Trophoblast cell (in vitro differentiated cells and primary cell): ENCODE data around the gene SSBP3.
A peak's percentile ranks its signal among the peaks of the same experiment; 100 is the strongest.

Source experiments
- DNase-seq, 2 donors: peaks; one replicate each; pipeline ENCODE4 v3.0.0-alpha.2; 2016
- H2AFZ ChIP-seq: 2 replicates; pipeline ENCODE4 v1.6.1; 2013; ENCODE audit warnings: low read length, moderate library complexity, mild to moderate bottlenecking; ENCODE audit not compliant: insufficient read depth, poor library complexity
- H2AK5ac ChIP-seq: 2 replicates; pipeline ENCODE4 v1.6.1; 2013; ENCODE audit warnings: mild to moderate bottlenecking, low read length
- H2BK120ac ChIP-seq: 2 replicates; pipeline ENCODE4 v1.6.1; 2013; ENCODE audit warnings: low read length, mild to moderate bottlenecking, moderate library complexity; ENCODE audit not compliant: insufficient read depth, poor library complexity
- H2BK12ac ChIP-seq: 2 replicates; pipeline ENCODE4 v1.6.1; 2013; ENCODE audit warnings: mild to moderate bottlenecking, low read length, moderate library complexity
- H2BK5ac ChIP-seq: 2 replicates; pipeline ENCODE4 v1.6.1; 2013; ENCODE audit warnings: low read length, low read depth, moderate library complexity, mild to moderate bottlenecking; ENCODE audit not compliant: poor library complexity
- H3K14ac ChIP-seq: 2 replicates; pipeline ENCODE4 v1.6.1; 2013; ENCODE audit warnings: mild to moderate bottlenecking, low read length
- H3K18ac ChIP-seq: 2 replicates; pipeline ENCODE4 v1.6.1; 2013; ENCODE audit warnings: mild to moderate bottlenecking, low read length
- H3K23ac ChIP-seq: 2 replicates; pipeline ENCODE4 v1.6.1; 2013; ENCODE audit warnings: low read length
- H3K27ac ChIP-seq: 2 replicates; pipeline ENCODE4 v1.5.1; 2013; ENCODE audit warnings: low read depth, mild to moderate bottlenecking, inconsistent platforms, low read length, moderate library complexity
- H3K27me3 ChIP-seq: 2 replicates; pipeline ENCODE4 v1.6.1; 2013; ENCODE audit warnings: inconsistent platforms, mild to moderate bottlenecking, low read length, moderate library complexity; ENCODE audit not compliant: insufficient read depth
- H3K36me3 ChIP-seq, 2 experiments: 1 replicate in 1 of 2; 2 replicates in 1 of 2; pipeline ENCODE4 v1.6.1; 2013; ENCODE audit warnings: low read length in 2 of 2, mild to moderate bottlenecking in 2 of 2, moderate library complexity in 1 of 2; ENCODE audit not compliant: insufficient read depth in 2 of 2, control insufficient read depth in 1 of 2
- H3K4ac ChIP-seq: 2 replicates; pipeline ENCODE4 v1.6.1; 2013; ENCODE audit warnings: low read depth, mild to moderate bottlenecking, low read length, moderate library complexity
- H3K4me1 ChIP-seq, 2 experiments: 1 replicate in 1 of 2; 2 replicates in 1 of 2; pipeline ENCODE4 v1.6.1; 2013; ENCODE audit warnings: low read length in 2 of 2, mild to moderate bottlenecking in 2 of 2, moderate library complexity in 1 of 2; ENCODE audit not compliant: insufficient read depth in 2 of 2, control insufficient read depth in 1 of 2
- H3K4me2 ChIP-seq: 2 replicates; pipeline ENCODE4 v1.6.1; 2013; ENCODE audit warnings: inconsistent platforms, mild to moderate bottlenecking, low read length, moderate library complexity
- H3K4me3 ChIP-seq: 2 replicates; pipeline ENCODE4 v1.5.1; 2013; ENCODE audit warnings: mild to moderate bottlenecking, low read depth, low read length, inconsistent platforms
- H3K79me1 ChIP-seq: one replicate; pipeline ENCODE4 v1.6.1; 2013; ENCODE audit warnings: low read length
- H3K79me2 ChIP-seq: 2 replicates; pipeline ENCODE4 v1.6.1; 2013; ENCODE audit warnings: low read length, mild to moderate bottlenecking; ENCODE audit not compliant: control insufficient read depth, insufficient read depth, poor library complexity
- H3K9ac ChIP-seq: 2 replicates; pipeline ENCODE4 v1.6.1; 2013; ENCODE audit warnings: mild to moderate bottlenecking, low read length
- H3K9me3 ChIP-seq: 2 replicates; pipeline ENCODE4 v1.6.1; 2013; ENCODE audit warnings: low read depth, mild to moderate bottlenecking, control low read depth, inconsistent platforms, low read length; ENCODE audit not compliant: insufficient read depth
- H4K12ac ChIP-seq: 2 replicates; pipeline ENCODE4 v1.6.1; 2013; ENCODE audit warnings: low read depth, mild to moderate bottlenecking, low read length, moderate library complexity
- H4K8ac ChIP-seq: 2 replicates; pipeline ENCODE4 v1.6.1; 2013; ENCODE audit warnings: low read depth, mild to moderate bottlenecking, low read length, moderate library complexity
- H4K91ac ChIP-seq: one replicate; pipeline ENCODE4 v1.6.1; 2013; ENCODE audit warnings: low read depth, mild to moderate bottlenecking, low read length, moderate library complexity
- WGBS: extraction: QIAGEN DNeasy Blood & Tissue Kit; methylation state at CpG from one replicate; pipeline ENCODE4 v1.1.7; 2013; ENCODE audit warnings: missing lambda C conversion rate; ENCODE audit not compliant: insufficient read length, insufficient coverage; ENCODE audit errors: extremely low coverage; 5-methylcytosine and 5-hydroxymethylcytosine counted together

Gene SSBP3

GRCh38 chr1:54301497-54301896, 104.7 kb downstream of the SSBP3 start:
- Histone ChIP-seq H3K27ac (no peak overlapping the region), H3K4me2 (no peak overlapping the region), H2BK5ac (no peak overlapping the region), H3K4ac (peak overlapping the region; percentile 46), H3K9ac (no peak overlapping the region), H2AK5ac (no peak overlapping the region), H3K4me3 (no peak overlapping the region), H2BK12ac (no peak overlapping the region), H2AFZ (no peak overlapping the region), H3K27me3 (no peaks in the 10 kb centered on the region), H4K8ac (no peak overlapping the region), H4K91ac (no peak overlapping the region), H3K23ac (no peak overlapping the region), H3K9me3 (no peaks in the 10 kb centered on the region), H3K14ac (no peak overlapping the region), H4K12ac (no peak overlapping the region), H3K79me1 (no peaks in the 10 kb centered on the region), H3K79me2 (peaks cover 15% of the 10 kb centered on the region), H2BK120ac (no peak overlapping the region), H3K18ac (no peak overlapping the region), H3K4me1 (no peaks in the 10 kb centered on the region), H3K36me3 (peaks cover 5 to 6% of the 10 kb centered on the region in 2 experiments)
- WGBS: no CpG with 5 or more reads among the region's 10 CpGs
- DNase-seq: no peak

- peaks cover 5 to 6% of the 10 kb centered on the region in 2 experiments for H3K36me3 ChIP-seq
- H3K27ac ChIP-seq: no peak overlapping the region
- H2BK5ac ChIP-seq: no peak overlapping the region
- no CpG with 5 or more reads among the region's 7 CpGs for WGBS
- H3K4me2 ChIP-seq: no peak overlapping the region
- peak overlapping the region; percentile 25 for H3K4ac ChIP-seq
- no peak overlapping the region for H4K8ac ChIP-seq
- no peaks in the 10 kb centered on the region for H3K27me3 ChIP-seq
- H3K79me1 ChIP-seq: no peaks in the 10 kb centered on the region
- H2AK5ac ChIP-seq: no peak overlapping the region
- peaks cover 1% of the 10 kb centered on the region for H3K9me3 ChIP-seq
- no peak overlapping the region for H4K12ac ChIP-seq
- DNase-seq: no peak
- H3K79me2 ChIP-seq: peaks cover 15% of the 10 kb centered on the region
- no peak overlapping the region for H2AFZ ChIP-seq
- no peaks in the 10 kb centered on the region for H3K4me1 ChIP-seq
- no peak overlapping the region for H3K14ac ChIP-seq
- H3K4me3 ChIP-seq: no peak overlapping the region
- H2BK120ac ChIP-seq: no peak overlapping the region
- H3K18ac ChIP-seq: no peak overlapping the region
- H4K91ac ChIP-seq: no peak overlapping the region
- no peak overlapping the region for H3K9ac ChIP-seq
- H2BK12ac ChIP-seq: no peak overlapping the region
- no peak overlapping the region for H3K23ac ChIP-seq
These were observed 105.8 kb downstream of the SSBP3 start for GRCh38 chr1:54300401-54300800.

- H2BK12ac ChIP-seq: no peak overlapping the region
- no peak overlapping the region for H4K8ac ChIP-seq
- H2BK120ac ChIP-seq: no peak overlapping the region
- peaks cover 4 to 6% of the 10 kb centered on the region in 2 experiments for H3K36me3 ChIP-seq
- no peak overlapping the region for H4K91ac ChIP-seq
- peaks cover 1% of the 10 kb centered on the region for H3K9me3 ChIP-seq
- no peak overlapping the region for H3K18ac ChIP-seq
- DNase-seq: no peak
- no peak overlapping the region for H3K14ac ChIP-seq
- no peak overlapping the region for H2AK5ac ChIP-seq
- no peak overlapping the region for H2BK5ac ChIP-seq
- peaks cover 9% of the 10 kb centered on the region in 2 experiments for H3K4me1 ChIP-seq
- no peak overlapping the region for H3K4me3 ChIP-seq
- H3K4ac ChIP-seq: no peak overlapping the region
- H3K27me3 ChIP-seq: no peaks in the 10 kb centered on the region
- H3K79me2 ChIP-seq: peaks cover 15% of the 10 kb centered on the region
- WGBS: no CpG with 5 or more reads among the region's 7 CpGs
- no peak overlapping the region for H3K27ac ChIP-seq
- peak overlapping the region; percentile 44 for H2AFZ ChIP-seq
- H3K9ac ChIP-seq: no peak overlapping the region
- no peak overlapping the region for H4K12ac ChIP-seq
- no peaks in the 10 kb centered on the region for H3K79me1 ChIP-seq
- H3K4me2 ChIP-seq: no peak overlapping the region
- H3K23ac ChIP-seq: no peak overlapping the region
These were observed 107.2 kb downstream of the SSBP3 start for GRCh38 chr1:54299037-54299436.

- peak overlapping the region; percentile 8 for H2AFZ ChIP-seq
- H2BK120ac ChIP-seq: no peak overlapping the region
- peaks cover 12% of the 10 kb centered on the region for H3K79me2 ChIP-seq
- DNase-seq: no peak
- H2BK5ac ChIP-seq: no peak overlapping the region
- no peak overlapping the region for H4K8ac ChIP-seq
- no peak overlapping the region for H3K9ac ChIP-seq
- H3K4ac ChIP-seq: no peak overlapping the region
- peaks cover 1% of the 10 kb centered on the region for H3K9me3 ChIP-seq
- H2BK12ac ChIP-seq: no peak overlapping the region
- H3K27ac ChIP-seq: no peak overlapping the region
- H3K4me2 ChIP-seq: no peak overlapping the region
- H2AK5ac ChIP-seq: no peak overlapping the region
- no peak overlapping the region for H3K23ac ChIP-seq
- no peak overlapping the region for H4K91ac ChIP-seq
- no peaks in the 10 kb centered on the region for H3K27me3 ChIP-seq
- H3K4me3 ChIP-seq: no peak overlapping the region
- H3K14ac ChIP-seq: no peak overlapping the region
- peaks cover 9% of the 10 kb centered on the region in 2 experiments for H3K4me1 ChIP-seq
- no CpG with 5 or more reads among the region's 20 CpGs for WGBS
- H3K18ac ChIP-seq: peak overlapping the region; percentile 1
- no peak overlapping the region for H4K12ac ChIP-seq
- H3K79me1 ChIP-seq: no peaks in the 10 kb centered on the region
- H3K36me3 ChIP-seq: peaks cover 2% of the 10 kb centered on the region in 2 experiments
These were observed 107.7 kb downstream of the SSBP3 start for GRCh38 chr1:54298284-54299033.
